ENCODE results near the gene PTPN7. TPM values are rescaled to one million over a fixed set of nuclear protein-coding genes. Genes with fewer than 3 reads are reported as not detected.

PTPN7 gene
- polyA plus RNA-seq, 1 of the 3 experiments (the other 2 are of a cell fraction): not detected

DNA sequence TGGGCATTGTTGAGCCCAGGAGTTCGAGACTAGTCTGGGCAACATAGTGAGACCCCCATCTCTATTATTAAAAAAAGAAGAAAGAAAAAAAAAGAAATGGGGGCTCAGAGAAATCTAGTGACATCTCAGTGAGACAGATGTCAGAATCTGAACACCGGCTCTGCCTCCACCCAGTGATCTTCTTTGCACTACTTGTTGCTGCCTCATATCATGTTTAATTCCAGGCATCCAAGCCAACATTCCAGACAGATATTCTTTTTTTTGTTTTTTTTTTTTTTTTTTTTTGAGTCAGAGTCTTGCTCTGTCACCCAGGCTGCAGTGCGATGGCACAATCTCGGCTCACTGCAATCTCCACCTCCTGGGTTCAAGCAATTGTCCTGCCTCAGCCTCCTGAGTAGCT lies 10.8 kb downstream of the PTPN7 start:
- Histone ChIP-seq H3K27ac (ENCODE audit: low read depth in 2 of 2, low read length in 1 of 2) (no peak overlapping the region), H3K36me3 (replicated peaks in 1 of 2; ENCODE audit: control insufficient read depth in 1 of 2, insufficient read depth in 2 of 2, low read length in 1 of 2) (no peaks in the 10 kb centered on the region), H3K79me2 (ENCODE audit: insufficient read depth) (peaks cover 6% of the 10 kb centered on the region; the same call in 1 of the 2 replicates), H3F3A (replicated peaks; ENCODE audit: insufficient read depth) (peaks cover 5% of the 10 kb centered on the region), H3K9ac (no peak overlapping the region), H4K20me1 (ENCODE audit: insufficient read depth) (no peaks in the 10 kb centered on the region), H3K9me3 (no peaks in the 10 kb centered on the region), H3K4me1 (ENCODE audit: control insufficient read depth in 1 of 2, insufficient read depth in 2 of 2, low read depth in 1 of 2, low read length in 1 of 2) (peaks cover under 1 to 14% of the 10 kb centered on the region in 2 experiments; a peak in 1 of 4 replicates), H3K4me3 (ENCODE audit: low read depth in 2 of 2, low read length in 1 of 2) (no peak overlapping the region), H3K27me3 (ENCODE audit: insufficient read depth) (no peaks in the 10 kb centered on the region), H3K9me2 (no peaks in the 10 kb centered on the region), H3K4me2 (no peak overlapping the region), H2AFZ (ENCODE audit: low read depth) (no peak overlapping the region)
- ChIA-PET CTCF (no interaction called here), POLR2A (no interaction called here)
- 90% methylated on average over 4 of the region's 4 CpGs for WGBS (ENCODE audit: low lambda C conversion rate)
- no peak for DNase-seq
- no peak for TF ChIP-seq FOSL2 (IDR thresholded peaks at IDR 0.05; ENCODE audit: borderline replicate concordance, low read depth)
- no peak for TF ChIP-seq RFX5 (IDR thresholded peaks at IDR 0.05; ENCODE audit: low read length)
- no peak for TF ChIP-seq RCOR1 (IDR thresholded peaks at IDR 0.05; ENCODE audit: low read length)
- TF ChIP-seq SMC3 (IDR thresholded peaks at IDR 0.05; ENCODE audit: low read depth, low read length): no peak
- TF ChIP-seq, protein P1, sequence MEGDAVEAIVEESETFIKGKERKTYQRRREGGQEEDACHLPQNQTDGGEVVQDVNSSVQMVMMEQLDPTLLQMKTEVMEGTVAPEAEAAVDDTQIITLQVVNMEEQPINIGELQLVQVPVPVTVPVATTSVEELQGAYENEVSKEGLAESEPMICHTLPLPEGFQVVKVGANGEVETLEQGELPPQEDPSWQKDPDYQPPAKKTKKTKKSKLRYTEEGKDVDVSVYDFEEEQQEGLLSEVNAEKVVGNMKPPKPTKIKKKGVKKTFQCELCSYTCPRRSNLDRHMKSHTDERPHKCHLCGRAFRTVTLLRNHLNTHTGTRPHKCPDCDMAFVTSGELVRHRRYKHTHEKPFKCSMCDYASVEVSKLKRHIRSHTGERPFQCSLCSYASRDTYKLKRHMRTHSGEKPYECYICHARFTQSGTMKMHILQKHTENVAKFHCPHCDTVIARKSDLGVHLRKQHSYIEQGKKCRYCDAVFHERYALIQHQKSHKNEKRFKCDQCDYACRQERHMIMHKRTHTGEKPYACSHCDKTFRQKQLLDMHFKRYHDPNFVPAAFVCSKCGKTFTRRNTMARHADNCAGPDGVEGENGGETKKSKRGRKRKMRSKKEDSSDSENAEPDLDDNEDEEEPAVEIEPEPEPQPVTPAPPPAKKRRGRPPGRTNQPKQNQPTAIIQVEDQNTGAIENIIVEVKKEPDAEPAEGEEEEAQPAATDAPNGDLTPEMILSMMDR (IDR thresholded peaks at IDR 0.05): no peak
- TF ChIP-seq RXRA (IDR thresholded peaks at IDR 0.05; ENCODE audit: borderline replicate concordance, low read depth): no peak
- TF ChIP-seq USF2 (IDR thresholded peaks at IDR 0.05; ENCODE audit: borderline replicate concordance, low read depth, low read length): no peak
- TF ChIP-seq NFIC (IDR thresholded peaks at IDR 0.05; ENCODE audit: borderline replicate concordance): no peak
- TF ChIP-seq, protein P2, sequence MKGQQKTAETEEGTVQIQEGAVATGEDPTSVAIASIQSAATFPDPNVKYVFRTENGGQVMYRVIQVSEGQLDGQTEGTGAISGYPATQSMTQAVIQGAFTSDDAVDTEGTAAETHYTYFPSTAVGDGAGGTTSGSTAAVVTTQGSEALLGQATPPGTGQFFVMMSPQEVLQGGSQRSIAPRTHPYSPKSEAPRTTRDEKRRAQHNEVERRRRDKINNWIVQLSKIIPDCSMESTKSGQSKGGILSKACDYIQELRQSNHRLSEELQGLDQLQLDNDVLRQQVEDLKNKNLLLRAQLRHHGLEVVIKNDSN (IDR thresholded peaks at IDR 0.05; ENCODE audit: borderline replicate concordance, low read depth): no peak
- no peak for TF ChIP-seq MXI1 (IDR thresholded peaks at IDR 0.05; ENCODE audit: low read depth, low read length)
- no peak for TF ChIP-seq FOXM1 (IDR thresholded peaks at IDR 0.05; ENCODE audit: low read depth)
- no peak for TF ChIP-seq RAD21 (IDR thresholded peaks at IDR 0.05; ENCODE audit: low read length)
- TF ChIP-seq EP300 (IDR thresholded peaks at IDR 0.05; ENCODE audit: borderline replicate concordance in 1 of 2, low read depth in 1 of 2, low read length in 1 of 2): no peak
- TF ChIP-seq FOXJ3 (CRISPR knock-in tag; IDR thresholded peaks at IDR 0.05): no peak
- TF ChIP-seq, protein P3, sequence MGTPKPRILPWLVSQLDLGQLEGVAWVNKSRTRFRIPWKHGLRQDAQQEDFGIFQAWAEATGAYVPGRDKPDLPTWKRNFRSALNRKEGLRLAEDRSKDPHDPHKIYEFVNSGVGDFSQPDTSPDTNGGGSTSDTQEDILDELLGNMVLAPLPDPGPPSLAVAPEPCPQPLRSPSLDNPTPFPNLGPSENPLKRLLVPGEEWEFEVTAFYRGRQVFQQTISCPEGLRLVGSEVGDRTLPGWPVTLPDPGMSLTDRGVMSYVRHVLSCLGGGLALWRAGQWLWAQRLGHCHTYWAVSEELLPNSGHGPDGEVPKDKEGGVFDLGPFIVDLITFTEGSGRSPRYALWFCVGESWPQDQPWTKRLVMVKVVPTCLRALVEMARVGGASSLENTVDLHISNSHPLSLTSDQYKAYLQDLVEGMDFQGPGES (IDR thresholded peaks at IDR 0.05; ENCODE audit: low read depth, low read length): no peak
- TF ChIP-seq ELF1 (IDR thresholded peaks at IDR 0.05): no peak
- TF ChIP-seq PBX3 (IDR thresholded peaks at IDR 0.05): no peak
- no peak for TF ChIP-seq TCF12 (IDR thresholded peaks at IDR 0.05)
- no peak for TF ChIP-seq NRF1 (IDR thresholded peaks at IDR 0.05; ENCODE audit: low read depth, low read length)
- no peak for TF ChIP-seq POLR2AphosphoS5 (IDR thresholded peaks at IDR 0.05; ENCODE audit: low read depth, low read length)
